DMS153 (cell line): ENCODE data around the gene PPM1A.

Experiments used
- DNase-seq: peaks from one replicate; lab custom pipeline; 2025; lab: John Stamatoyannopoulos, UW

Gene PPM1A

DNA sequence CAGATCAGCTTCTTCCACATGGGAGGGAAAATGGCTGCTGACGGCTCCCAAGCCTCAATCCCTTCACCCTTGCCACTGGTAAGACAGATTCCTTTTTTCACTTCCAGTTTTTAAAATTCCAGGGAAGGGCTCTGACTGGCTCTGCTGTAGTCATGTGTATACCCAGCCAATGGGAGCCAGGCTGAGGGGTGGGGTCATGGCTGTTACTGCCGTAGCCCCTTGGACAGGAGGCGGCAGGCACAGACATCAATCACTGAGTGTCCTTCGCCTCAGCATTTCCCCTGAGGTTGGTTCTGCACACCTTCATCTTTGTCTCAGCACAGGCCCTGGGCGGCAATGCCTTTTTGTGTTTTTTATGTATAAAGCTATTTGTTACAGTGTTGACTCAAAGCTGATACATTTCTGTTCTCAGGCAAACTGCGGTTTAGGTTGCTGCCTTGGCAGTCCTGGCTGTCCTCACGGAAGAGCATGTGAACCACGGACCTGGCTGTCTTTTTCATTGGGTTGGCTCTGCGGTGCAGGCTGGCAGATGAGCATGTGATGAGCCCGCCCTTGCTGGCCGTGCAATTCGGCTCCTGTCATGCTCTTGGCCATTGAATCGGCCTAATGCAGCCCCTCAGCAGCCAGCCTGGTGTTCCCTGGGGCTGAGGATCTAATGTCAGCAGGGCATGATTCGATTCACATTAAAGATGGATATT lies 74.3 kb downstream of the PPM1A start:
- DNase-seq = no peak

DNA sequence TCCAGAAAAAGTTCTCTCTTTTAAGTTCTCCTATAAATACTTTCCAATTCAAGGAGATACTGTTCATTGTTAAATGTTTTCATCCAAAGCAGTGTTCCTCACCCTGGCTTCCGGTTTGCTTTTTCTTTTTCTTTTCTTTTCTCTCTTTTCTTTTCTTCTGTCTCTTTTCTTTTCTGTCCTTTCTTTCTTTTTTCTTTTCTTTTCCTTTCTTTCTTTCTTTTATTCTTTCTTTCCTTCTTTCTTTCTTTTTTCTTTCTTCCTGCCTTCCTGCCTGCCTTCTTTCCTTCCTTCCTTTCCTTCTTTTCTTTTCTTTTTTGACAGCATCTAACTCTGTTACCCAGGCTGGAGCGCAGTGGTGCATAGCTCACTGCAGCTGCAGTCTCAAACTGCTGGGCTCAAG lies 75.8 kb downstream of the PPM1A start:
- no peak for DNase-seq

DNA sequence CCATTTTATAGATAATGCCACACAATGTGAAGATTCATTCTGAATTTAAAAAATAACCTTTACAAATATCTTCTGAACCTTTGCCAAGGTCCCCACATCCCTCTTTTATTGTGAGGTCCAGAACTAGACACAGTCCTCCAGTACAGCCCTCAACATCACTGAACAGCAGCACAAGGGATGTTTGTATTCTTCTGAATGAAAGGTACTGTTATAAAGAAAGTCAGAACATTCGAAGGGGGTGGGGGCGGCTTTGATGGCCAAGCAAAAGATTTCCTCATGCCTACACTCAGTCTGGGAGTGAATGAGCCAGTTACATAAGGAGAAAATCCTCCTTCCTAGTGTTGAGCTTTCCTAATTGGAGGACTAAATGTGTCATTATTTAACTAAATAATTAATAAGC lies 77.3 kb downstream of the PPM1A start:
- no peak for DNase-seq

DNA sequence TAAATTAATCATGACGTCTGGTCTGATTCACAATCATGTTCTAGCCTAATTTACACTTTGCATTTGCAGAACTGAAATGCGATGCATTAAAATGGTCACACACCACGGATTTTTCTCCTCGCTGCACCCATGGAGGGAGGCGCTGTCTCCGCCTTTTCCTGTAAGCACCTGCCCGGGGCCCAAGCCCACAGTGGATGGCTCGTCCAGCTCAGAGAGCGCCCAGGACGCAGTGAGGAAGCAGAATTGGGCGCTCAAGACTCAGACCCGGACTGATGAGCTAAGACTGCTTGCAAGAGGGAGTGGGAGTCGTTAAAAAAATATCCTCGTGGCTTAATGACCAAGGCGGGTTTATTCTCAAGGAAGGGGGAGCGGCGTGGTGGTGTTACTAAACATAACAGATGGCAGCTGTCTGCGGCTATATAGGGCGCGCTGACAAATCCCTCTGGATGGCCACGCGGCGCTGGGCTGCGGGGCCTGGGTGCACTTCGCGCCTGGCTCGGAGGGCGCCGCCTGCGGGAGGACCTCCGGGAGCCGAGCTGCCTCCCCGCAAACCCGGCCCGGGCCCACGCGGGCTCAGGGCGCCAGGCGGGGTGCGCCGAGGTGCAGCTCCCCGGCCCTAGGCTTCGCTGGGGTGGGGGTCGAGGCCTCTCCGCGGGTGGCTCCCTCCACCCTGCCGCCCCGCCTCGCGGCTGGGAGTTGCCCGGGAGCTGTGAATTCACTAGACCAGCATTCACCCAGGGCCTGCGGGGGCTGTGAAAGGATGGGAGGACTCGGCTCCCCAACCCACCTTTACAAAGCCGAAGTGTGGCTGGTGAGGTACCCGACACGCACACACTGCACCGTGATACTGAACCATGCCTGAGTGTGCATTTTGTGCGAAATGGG lies 78.7 kb downstream of the PPM1A start:
- peak; percentile 73 for DNase-seq

DNA sequence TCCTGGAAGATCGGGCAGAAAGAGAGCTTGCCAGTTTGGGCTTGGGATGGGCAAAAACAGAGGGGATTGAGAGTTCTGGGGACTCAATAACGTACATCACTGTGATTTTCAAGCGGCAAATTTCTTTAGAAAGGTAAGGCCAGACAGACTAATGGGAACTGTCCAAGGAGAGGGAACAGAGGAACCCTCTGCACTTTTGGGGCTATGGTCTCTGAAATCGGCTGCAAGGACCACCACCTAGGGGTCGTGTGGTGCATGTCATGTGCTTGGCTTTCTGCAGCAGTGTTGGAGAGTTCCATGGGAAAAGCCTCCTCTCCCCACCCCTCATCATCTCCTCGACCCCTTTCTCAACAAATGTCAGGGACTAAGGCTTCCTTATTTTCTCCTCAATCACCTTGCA lies 79.6 kb downstream of the PPM1A start:
- DNase-seq = no peak

DNA sequence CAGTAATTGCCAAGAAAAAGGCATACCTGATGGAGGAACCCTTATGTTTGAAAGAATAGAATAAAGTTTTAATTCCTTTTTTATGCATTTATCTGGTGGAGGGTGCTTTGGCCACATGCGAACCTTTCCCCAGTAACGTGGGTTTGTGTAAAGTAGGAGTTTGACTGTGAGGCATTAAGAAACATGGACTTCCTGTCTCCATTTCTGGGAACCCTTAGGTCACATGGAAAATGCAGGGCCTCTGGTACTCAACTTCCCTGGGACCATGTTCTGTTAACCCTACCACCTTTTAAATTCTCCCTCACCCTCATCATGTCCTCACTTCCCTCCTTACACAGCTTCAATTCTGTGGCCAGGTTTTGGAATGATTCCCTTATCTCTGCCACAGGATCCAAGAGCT lies 80.3 kb downstream of the PPM1A start:
- no peak for DNase-seq

DNA sequence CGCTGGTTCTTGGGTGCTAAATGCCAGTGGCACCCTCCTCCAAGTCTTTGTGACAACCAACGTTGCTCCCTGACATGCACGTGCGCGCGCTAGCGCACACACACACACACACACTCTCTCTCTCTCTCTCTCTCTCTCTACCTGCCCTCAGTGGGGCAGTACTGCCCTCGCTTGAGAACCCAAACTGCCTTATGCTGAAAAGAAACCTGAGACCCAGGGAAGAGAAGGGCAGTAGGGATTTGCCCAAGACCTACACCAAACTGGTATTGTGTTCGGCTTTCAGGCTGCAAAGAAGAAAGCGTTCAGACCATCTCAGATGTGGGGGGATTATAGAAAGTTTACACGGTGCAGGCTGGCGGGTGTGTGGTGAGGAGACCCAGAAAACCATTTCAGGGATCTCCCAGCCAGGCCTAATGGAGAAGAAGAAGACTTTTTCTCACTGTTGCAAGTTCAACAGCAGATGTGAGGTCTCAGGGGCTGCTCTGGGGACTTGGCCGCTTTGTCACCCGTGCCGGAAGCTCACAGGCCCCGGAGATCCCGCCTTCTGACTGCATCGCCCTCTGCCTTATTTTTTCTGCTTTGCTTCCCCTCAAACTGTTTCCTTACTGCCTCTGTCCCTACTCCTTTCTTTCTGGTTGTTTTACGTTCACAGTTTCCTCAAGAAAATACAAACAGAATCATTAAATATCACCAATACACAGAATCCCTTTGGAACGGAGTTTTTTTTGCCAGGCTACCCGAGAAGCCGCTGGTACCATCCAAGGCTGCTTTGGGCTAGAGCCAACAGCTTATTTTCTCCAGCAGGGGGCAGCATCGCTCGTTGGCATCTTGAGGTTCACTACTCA lies 82.4 kb downstream of the PPM1A start:
- DNase-seq = peak; percentile 54

DNA sequence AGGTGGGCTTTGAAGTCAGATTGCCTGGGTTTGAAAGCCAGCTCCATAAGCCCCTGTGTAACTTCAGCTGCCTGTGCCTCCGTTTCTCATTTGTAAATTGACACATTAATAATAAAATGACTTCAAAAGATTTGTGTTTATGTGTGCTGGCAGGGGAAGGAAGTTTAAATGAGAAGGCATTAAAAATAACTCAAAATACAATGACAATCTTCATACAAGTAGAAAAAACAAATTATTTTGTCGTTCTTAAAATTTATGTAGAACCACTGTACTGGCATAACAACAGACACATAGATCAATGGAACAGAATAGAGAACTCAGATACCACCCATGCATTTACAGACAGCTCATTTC lies 83.0 kb downstream of the PPM1A start:
- no peak for DNase-seq

DNA sequence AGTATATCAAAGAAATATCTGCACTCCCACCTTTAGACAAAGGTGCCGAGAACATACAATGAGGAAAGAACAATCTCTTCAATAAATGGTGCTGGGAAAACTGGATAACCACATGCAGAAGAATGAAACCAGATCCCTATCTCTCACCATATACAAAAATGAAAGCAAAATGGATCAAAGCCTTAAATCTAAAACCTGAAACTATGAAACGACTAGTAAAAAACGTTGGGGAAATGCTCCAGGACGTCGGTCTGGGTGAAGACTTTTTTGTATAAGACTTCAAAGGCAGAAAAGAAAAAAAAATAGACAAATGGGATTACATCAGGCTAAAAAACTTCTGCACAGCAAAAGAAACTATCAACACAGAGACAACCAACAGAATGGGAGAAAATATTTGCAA lies 83.8 kb downstream of the PPM1A start:
- DNase-seq = no peak

DNA sequence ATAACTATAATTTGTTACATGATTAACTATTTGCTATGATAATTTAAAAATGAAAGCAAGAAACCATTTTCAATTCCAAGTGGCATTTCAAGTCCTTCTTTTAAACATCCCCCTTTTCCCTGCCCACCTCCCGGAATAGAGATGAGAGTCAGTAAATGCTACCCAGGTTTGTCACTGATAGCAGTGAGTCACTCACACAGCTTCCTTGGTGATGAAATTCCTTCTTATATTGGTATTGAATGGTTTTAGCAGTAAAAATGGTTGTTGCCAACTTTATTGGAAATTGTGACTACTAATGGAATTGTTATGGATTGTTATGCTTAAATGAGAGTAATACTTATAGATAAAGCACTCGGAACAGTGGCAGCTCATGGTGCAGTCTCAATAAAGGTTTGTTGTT lies 90.5 kb downstream of the PPM1A start:
- no peak for DNase-seq

DNA sequence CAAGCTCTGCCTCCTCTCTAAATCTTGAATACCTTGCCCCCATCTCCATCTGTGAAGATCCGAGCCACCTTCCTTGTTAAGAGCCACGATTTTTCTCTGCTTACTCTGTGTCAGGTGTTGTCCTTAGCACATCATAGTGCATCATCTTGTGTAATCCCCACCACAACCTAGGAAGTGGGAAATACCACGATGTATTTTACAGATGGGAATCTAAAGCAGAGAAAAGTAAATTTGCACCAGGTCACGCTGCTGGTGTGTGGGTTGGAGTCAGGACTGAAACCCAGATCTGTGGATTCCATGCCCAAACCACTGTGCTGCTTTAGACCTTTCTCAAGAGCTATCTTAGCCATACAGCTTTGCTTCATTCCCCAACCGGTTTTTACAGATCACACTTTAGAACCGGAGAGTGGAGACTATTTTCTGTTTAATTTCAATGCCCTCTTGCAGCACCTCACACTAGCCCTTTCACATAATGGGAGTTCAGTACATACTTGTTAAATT lies 94.6 kb downstream of the PPM1A start:
- no peak for DNase-seq

DNA sequence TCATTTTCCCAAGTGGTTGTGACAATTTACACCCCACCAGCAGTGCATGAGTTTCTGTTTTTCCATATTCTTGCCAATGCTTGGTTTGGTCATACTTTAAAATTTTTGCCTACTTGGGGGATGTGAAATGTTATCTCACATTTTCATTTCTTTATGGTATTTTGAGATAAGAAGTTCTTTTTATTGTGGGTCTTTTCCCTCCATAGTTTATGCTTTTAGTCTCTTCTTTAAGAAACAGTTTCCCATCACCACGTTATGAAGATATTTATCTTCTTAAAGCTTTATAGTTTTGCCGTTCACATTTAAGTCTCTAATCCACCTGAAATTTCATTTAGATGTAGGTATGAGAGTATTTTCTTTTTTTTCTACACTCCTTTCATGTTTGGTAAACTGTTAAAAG lies 95.7 kb downstream of the PPM1A start:
- DNase-seq = no peak

DNA sequence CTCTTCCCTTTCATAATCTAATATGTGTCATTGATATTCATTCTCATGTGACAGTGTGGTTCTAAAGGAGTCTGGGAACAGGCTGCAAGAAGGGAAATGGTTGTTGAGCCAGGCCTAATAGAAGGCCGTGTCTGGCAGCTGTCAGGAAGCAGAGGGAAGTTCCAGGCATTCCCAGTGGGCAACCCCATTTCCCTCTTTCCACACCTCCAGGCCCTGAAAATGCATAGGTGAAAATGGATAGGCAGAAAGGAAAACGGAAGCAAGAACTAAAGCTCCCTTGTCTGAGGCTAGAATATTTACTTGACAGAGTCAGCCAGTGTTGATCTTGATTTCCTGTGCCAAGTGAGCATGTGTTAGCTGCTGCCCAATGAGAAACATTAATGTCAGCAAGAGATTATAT lies 97.7 kb downstream of the PPM1A start:
- no peak for DNase-seq

DNA sequence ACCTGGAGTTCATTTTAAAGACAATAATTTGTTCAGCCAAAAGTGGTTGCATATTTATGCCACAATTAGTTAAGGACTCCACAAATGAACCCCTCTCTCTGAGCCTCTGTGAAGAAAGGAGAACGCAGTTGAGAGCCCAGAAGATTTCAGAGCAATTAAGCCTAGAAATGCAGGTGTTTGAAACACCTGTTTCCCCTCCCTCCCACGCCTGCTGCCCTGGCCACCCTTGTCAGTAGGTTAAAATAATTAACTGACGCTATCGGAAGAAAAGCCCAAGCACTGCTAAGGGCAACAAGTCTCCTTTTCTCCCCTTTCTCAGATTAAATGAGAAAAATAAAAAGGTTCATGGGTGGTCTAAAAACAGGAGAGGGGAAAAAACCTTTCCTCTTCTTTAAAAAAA lies 99.2 kb downstream of the PPM1A start:
- no peak for DNase-seq
